DND-41 (cell line): Measurements from ENCODE around the gene KCNK15.

Source experiments
- ATAC-seq: fragments of 200-7000 bp; cut with Tn5 transposase; 3 replicates; pipeline ENCODE4 v1.9.1; 2021; ENCODE audit warnings: low read depth; ENCODE audit not compliant: insufficient read depth
- DNase-seq: peaks from one replicate; pipeline ENCODE4 v3.0.0-alpha.2; 2020
- H2AFZ ChIP-seq: 2 replicates; pipeline ENCODE4 v1.6.0; 2012; ENCODE audit warnings: low read depth, low read length
- H3K27ac ChIP-seq: 2 replicates; pipeline ENCODE4 v1.5.1; 2012; ENCODE audit warnings: low read length, inconsistent platforms
- H3K27me3 ChIP-seq: fragments of 200-600 bp; sonication (generic); 2 replicates; pipeline ENCODE4 v1.6.0; 2012; ENCODE audit warnings: low read length, mild to moderate bottlenecking, inconsistent platforms; ENCODE audit not compliant: insufficient read depth, poor library complexity
- H3K36me3 ChIP-seq: 2 replicates; pipeline ENCODE4 v1.5.1; 2012; ENCODE audit warnings: low read length, inconsistent platforms; ENCODE audit not compliant: insufficient read depth
- H3K4me1 ChIP-seq: 2 replicates; pipeline ENCODE4 v1.5.1; 2012; ENCODE audit warnings: mild to moderate bottlenecking, low read length; ENCODE audit not compliant: insufficient read depth
- H3K4me2 ChIP-seq: 2 replicates; pipeline ENCODE4 v1.6.0; 2012; ENCODE audit warnings: mild to moderate bottlenecking, moderate library complexity, low read length, inconsistent platforms; ENCODE audit not compliant: insufficient read depth
- H3K4me3 ChIP-seq, 2 experiments: fragments of 200-600 bp in 1 of 2; shearing (Covaris generic) in 1 of 2; 2 replicates each; pipeline ENCODE4 v1.5.1; 2012 to 2016; ENCODE audit warnings: inconsistent platforms in 2 of 2, low read length in 2 of 2, mild to moderate bottlenecking in 2 of 2, low read depth in 1 of 2, moderate library complexity in 1 of 2
- H3K79me2 ChIP-seq: 2 replicates; pipeline ENCODE4 v1.6.0; 2012; ENCODE audit warnings: low read length, inconsistent platforms; ENCODE audit not compliant: insufficient read depth
- H3K9ac ChIP-seq: 2 replicates; pipeline ENCODE4 v1.6.0; 2012; ENCODE audit warnings: low read depth, mild to moderate bottlenecking, inconsistent platforms, low read length, moderate library complexity
- H3K9me3 ChIP-seq: 2 replicates; pipeline ENCODE4 v1.5.1; 2012; ENCODE audit warnings: low read length, moderate library complexity, mild to moderate bottlenecking, inconsistent platforms; ENCODE audit not compliant: insufficient read depth, severe bottlenecking
- H4K20me1 ChIP-seq: 2 replicates; pipeline ENCODE4 v1.6.0; 2012; ENCODE audit warnings: low read length; ENCODE audit not compliant: insufficient read depth
- EZH2 ChIP-seq: IDR thresholded peaks from 3 replicates; pipeline ENCODE4 v1.6.1; 2012; ENCODE audit warnings: borderline replicate concordance, low read depth, mild to moderate bottlenecking, moderate library complexity, low read length, inconsistent platforms; ENCODE audit not compliant: severe bottlenecking
- TF ChIP-seq, protein P1 (sequence below): IDR thresholded peaks from 2 replicates; pipeline ENCODE4 v1.5.1; 2012; ENCODE audit warnings: borderline replicate concordance, low read length, moderate library complexity, mild to moderate bottlenecking; ENCODE audit not compliant: poor library complexity, severe bottlenecking; ENCODE audit errors: extremely low read depth

Gene KCNK15

GRCh38 chr20:44781118-44781517, 35.5 kb downstream of the KCNK15 start:
- no peaks in the 10 kb centered on the region for H3K36me3 ChIP-seq
- no peaks in the 10 kb centered on the region for H3K4me1 ChIP-seq
- TF ChIP-seq EZH2, result no peak
- TF ChIP-seq, protein P1, sequence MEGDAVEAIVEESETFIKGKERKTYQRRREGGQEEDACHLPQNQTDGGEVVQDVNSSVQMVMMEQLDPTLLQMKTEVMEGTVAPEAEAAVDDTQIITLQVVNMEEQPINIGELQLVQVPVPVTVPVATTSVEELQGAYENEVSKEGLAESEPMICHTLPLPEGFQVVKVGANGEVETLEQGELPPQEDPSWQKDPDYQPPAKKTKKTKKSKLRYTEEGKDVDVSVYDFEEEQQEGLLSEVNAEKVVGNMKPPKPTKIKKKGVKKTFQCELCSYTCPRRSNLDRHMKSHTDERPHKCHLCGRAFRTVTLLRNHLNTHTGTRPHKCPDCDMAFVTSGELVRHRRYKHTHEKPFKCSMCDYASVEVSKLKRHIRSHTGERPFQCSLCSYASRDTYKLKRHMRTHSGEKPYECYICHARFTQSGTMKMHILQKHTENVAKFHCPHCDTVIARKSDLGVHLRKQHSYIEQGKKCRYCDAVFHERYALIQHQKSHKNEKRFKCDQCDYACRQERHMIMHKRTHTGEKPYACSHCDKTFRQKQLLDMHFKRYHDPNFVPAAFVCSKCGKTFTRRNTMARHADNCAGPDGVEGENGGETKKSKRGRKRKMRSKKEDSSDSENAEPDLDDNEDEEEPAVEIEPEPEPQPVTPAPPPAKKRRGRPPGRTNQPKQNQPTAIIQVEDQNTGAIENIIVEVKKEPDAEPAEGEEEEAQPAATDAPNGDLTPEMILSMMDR, result no peak
- ATAC-seq, result no peak
- H4K20me1 ChIP-seq, result peaks cover 13% of the 10 kb centered on the region; the same call in 1 of the 2 replicates
- H3K27me3 ChIP-seq, result no peaks in the 10 kb centered on the region
- H2AFZ ChIP-seq, result no peak overlapping the region
- H3K9ac ChIP-seq, result no peak overlapping the region
- H3K9me3 ChIP-seq, result no peaks in the 10 kb centered on the region
- no peak for DNase-seq
- H3K27ac ChIP-seq, result no peak overlapping the region
- no peak overlapping the region for H3K4me2 ChIP-seq
- H3K4me3 ChIP-seq, result no peak overlapping the region
- H3K79me2 ChIP-seq, result no peaks in the 10 kb centered on the region

DNA sequence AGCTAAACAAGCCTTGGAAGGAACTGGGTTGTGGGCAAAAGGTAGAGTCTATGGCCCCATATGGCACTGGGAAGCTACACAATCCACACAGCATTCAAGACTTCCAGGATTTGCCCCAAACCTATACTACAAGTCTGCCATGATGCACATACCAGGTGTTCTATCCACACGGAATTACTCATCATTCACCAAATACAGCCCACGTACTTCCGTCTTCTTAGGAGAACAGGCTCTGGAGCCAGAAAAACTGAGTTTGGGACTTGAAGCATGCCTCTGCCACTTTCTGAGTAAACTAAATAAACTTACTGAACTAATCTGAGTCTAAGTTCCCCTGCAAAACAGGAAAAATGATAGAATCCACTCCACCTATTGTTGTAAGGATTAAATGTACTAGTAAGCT, 36.1 kb downstream of the KCNK15 start:
- no peak overlapping the region for H3K4me2 ChIP-seq
- no peaks in the 10 kb centered on the region for H3K9me3 ChIP-seq
- no peak for DNase-seq
- H3K36me3 ChIP-seq, result no peaks in the 10 kb centered on the region
- ATAC-seq, result no peak
- H3K4me3 ChIP-seq, result no peak overlapping the region
- no peak overlapping the region for H2AFZ ChIP-seq
- peaks cover 16% of the 10 kb centered on the region; the same call in 1 of the 2 replicates for H4K20me1 ChIP-seq
- H3K27me3 ChIP-seq, result no peaks in the 10 kb centered on the region
- no peaks in the 10 kb centered on the region for H3K4me1 ChIP-seq
- TF ChIP-seq, protein P1, result no peak
- TF ChIP-seq EZH2, result no peak
- H3K9ac ChIP-seq, result no peak overlapping the region
- no peaks in the 10 kb centered on the region for H3K79me2 ChIP-seq
- H3K27ac ChIP-seq, result no peak overlapping the region

GRCh38 chr20:44784688-44785087, 39.0 kb downstream of the KCNK15 start:
- Histone ChIP-seq H3K9me3 (no peaks in the 10 kb centered on the region), H3K4me2 (no peak overlapping the region), H3K79me2 (no peaks in the 10 kb centered on the region), H2AFZ (no peak overlapping the region), H3K4me1 (no peaks in the 10 kb centered on the region), H3K4me3 (no peak overlapping the region), H4K20me1 (peaks cover 13% of the 10 kb centered on the region; the same call in 1 of the 2 replicates), H3K9ac (no peak overlapping the region), H3K36me3 (no peaks in the 10 kb centered on the region), H3K27me3 (no peaks in the 10 kb centered on the region), H3K27ac (no peak overlapping the region)
- DNase-seq (no peak), ATAC-seq (no peak)
- TF ChIP-seq EZH2, result no peak
- TF ChIP-seq, protein P1, result no peak

DNA sequence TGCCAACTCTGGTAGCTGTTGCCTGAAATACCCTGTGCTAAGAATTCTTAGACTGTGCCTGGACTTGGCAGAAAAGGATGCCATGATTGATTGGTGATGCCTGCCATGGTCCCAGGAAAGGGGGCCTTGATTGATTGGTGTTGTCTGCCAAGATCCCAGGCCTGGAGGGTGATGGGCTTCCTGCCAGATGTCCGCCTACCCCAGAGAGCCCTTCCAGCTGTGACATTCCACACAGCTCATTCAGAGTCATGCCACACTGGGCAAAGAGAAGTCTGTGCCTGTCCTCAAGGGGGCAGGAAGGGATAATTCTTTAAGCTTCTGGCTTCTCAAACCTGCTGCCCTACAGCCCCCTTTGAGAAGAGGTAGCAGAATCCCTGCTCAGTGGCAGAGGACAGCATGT, 40.1 kb downstream of the KCNK15 start:
- DNase-seq, result no peak
- TF ChIP-seq, protein P1, result no peak
- no peak for TF ChIP-seq EZH2
- ATAC-seq, result no peak

More for the DNA sequence above, 40.1 kb downstream of the KCNK15 start:
- Histone ChIP-seq H3K4me2 (no peak overlapping the region), H3K9ac (no peak overlapping the region), H3K27me3 (no peaks in the 10 kb centered on the region), H3K79me2 (no peaks in the 10 kb centered on the region), H4K20me1 (peaks cover 18% of the 10 kb centered on the region; the same call in 1 of the 2 replicates), H3K9me3 (no peaks in the 10 kb centered on the region), H3K36me3 (no peaks in the 10 kb centered on the region), H3K4me1 (no peaks in the 10 kb centered on the region), H3K27ac (no peak overlapping the region), H3K4me3 (no peak overlapping the region), H2AFZ (no peak overlapping the region)
